ENCODE results near the gene SCN11A. TPM values are rescaled to one million over a fixed set of nuclear protein-coding genes. Genes with fewer than 3 reads are reported as not detected.

The SCN11A gene
- total RNA-seq, 1 experiment from 2014 or later = not detected

DNA sequence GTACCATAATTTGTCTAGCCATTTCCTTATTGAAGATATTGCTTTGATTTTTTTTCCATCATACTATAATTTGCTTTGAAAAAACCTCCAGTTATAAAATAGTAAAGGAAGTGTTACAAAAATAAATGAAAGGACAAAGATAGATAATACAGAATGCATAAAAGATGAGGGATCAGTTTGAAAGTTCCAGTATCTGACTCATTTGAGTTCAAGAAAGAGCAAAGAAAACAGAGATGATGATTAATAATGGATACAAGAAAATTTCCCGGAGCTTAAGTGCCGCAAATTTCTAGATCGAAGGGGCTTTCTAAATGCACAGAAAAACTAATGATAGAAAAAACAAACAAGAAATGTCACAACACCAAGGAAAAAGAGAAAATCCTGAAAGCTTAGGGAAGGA lies 4.4 kb upstream of the SCN11A start:
- Histone ChIP-seq H4K20me1 (ENCODE audit: insufficient read depth) (peaks cover 6% of the 10 kb centered on the region; the same call in 1 of the 2 replicates), H3K4me3 (no peak overlapping the region), H3K4me1 (replicated peaks; ENCODE audit: insufficient read depth) (peaks cover 7% of the 10 kb centered on the region), H3K27me3 (ENCODE audit: insufficient read depth, low read depth) (no peaks in the 10 kb centered on the region), H3K4me2 (no peak overlapping the region), H3K9me3 (ENCODE audit: insufficient read depth, low read depth) (no peaks in the 10 kb centered on the region), H3K27ac (no peak overlapping the region), H3K9me2 (ENCODE audit: insufficient read depth) (no peaks in the 10 kb centered on the region), H3K79me2 (ENCODE audit: low read depth) (peaks cover 32% of the 10 kb centered on the region), H3F3A (ENCODE audit: insufficient read depth, low read depth) (no peaks in the 10 kb centered on the region), H2AFZ (no peak overlapping the region), H3K36me3 (ENCODE audit: low read depth) (no peaks in the 10 kb centered on the region)
- no peak for DNase-seq
- BruUV-seq (replicated peaks) = no TSS peak
- intact Hi-C loops (cut with micrococcal nuclease; ENCODE audit: unreplicated experiment) = no loop called here
- TF ChIP-seq, protein P1, sequence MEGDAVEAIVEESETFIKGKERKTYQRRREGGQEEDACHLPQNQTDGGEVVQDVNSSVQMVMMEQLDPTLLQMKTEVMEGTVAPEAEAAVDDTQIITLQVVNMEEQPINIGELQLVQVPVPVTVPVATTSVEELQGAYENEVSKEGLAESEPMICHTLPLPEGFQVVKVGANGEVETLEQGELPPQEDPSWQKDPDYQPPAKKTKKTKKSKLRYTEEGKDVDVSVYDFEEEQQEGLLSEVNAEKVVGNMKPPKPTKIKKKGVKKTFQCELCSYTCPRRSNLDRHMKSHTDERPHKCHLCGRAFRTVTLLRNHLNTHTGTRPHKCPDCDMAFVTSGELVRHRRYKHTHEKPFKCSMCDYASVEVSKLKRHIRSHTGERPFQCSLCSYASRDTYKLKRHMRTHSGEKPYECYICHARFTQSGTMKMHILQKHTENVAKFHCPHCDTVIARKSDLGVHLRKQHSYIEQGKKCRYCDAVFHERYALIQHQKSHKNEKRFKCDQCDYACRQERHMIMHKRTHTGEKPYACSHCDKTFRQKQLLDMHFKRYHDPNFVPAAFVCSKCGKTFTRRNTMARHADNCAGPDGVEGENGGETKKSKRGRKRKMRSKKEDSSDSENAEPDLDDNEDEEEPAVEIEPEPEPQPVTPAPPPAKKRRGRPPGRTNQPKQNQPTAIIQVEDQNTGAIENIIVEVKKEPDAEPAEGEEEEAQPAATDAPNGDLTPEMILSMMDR (conservative IDR thresholded peaks at IDR 0.05) = no peak
- TF ChIP-seq EZH2 (IDR thresholded peaks at IDR 0.05; ENCODE audit: low read depth) = no peak
- POLR2A ChIA-PET (ENCODE audit: unreplicated experiment) = no interaction called here
- CTCF ChIA-PET = no interaction called here

DNA sequence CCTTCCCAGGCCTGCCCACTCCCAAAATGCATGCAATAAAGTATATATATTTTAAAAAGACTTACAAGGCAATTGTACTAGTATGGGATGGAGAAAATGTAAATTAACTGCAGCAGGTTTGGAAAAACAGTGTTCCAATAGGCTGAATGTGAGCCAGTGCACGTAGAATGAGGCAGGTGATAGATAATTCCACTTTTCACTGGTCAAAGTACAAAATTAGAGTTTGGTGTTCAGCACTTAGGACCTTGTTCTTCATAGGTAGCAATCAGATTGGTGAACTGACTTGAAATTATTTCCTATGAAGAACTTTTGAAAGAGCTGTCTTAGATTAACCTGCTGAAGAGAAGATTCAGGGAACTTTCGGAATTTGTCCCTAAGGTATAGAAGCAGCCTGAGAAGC lies 2.0 kb upstream of the SCN11A start:
- H3K36me3 ChIP-seq (ENCODE audit: low read depth) = no peaks in the 10 kb centered on the region
- TSS peak; percentile 31 for BruUV-seq (replicated peaks)
- DNase-seq = no peak
- H2AFZ ChIP-seq = no peak overlapping the region
- H3K4me1 ChIP-seq (replicated peaks; ENCODE audit: insufficient read depth) = peaks cover 7% of the 10 kb centered on the region
- H4K20me1 ChIP-seq (ENCODE audit: insufficient read depth) = 0 out of 2 replicates have a peak, but pooled peaks cover 3% of the 10 kb centered on the region
- POLR2A ChIA-PET (ENCODE audit: unreplicated experiment) = no interaction called here
- CTCF ChIA-PET = no interaction called here
- no peaks in the 10 kb centered on the region for H3K9me3 ChIP-seq (ENCODE audit: insufficient read depth, low read depth)
- no peaks in the 10 kb centered on the region for H3F3A ChIP-seq (ENCODE audit: insufficient read depth, low read depth)
- H3K4me2 ChIP-seq = no peak overlapping the region; the same call in 1 of the 2 replicates
- H3K27ac ChIP-seq = no peak overlapping the region
- TF ChIP-seq, protein P1 (conservative IDR thresholded peaks at IDR 0.05) = no peak
- TF ChIP-seq EZH2 (IDR thresholded peaks at IDR 0.05; ENCODE audit: low read depth) = no peak
- H3K27me3 ChIP-seq (ENCODE audit: insufficient read depth, low read depth) = no peaks in the 10 kb centered on the region
- no peaks in the 10 kb centered on the region for H3K9me2 ChIP-seq (ENCODE audit: insufficient read depth)
- H3K4me3 ChIP-seq = no peak overlapping the region
- intact Hi-C loops (cut with micrococcal nuclease; ENCODE audit: unreplicated experiment) = no loop called here
- peaks cover 32% of the 10 kb centered on the region for H3K79me2 ChIP-seq (ENCODE audit: low read depth)

DNA sequence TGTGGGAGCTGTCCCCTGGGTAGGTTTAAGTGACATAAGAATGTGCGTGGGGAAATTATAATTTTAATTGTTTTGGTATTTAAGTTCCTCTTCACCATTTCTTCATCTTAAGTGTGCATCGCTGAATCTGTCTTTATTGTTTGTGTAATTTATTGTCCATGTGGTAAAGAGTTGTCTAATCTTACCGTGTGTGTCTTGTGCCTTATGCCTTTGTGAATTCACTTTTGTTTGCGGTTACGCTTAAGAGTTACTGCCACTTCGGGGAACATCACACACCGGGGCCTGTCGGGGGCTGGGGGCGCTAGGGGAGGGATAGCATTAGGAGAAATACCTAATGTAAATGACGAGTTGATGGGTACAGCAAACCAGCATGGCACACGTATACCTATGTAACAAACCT lies 839 bp upstream of the SCN11A start:
- intact Hi-C loops (cut with micrococcal nuclease; ENCODE audit: unreplicated experiment) = no loop called here
- POLR2A ChIA-PET (ENCODE audit: unreplicated experiment) = no interaction called here
- Histone ChIP-seq H3K79me2 (ENCODE audit: low read depth) (peaks cover 32% of the 10 kb centered on the region), H3K27ac (no peak overlapping the region), H3K4me3 (peak overlapping the region; percentile 98), H3K9me3 (ENCODE audit: insufficient read depth, low read depth) (no peaks in the 10 kb centered on the region), H4K20me1 (ENCODE audit: insufficient read depth) (0 out of 2 replicates have a peak, but pooled peaks cover 3% of the 10 kb centered on the region), H3K27me3 (ENCODE audit: insufficient read depth, low read depth) (no peaks in the 10 kb centered on the region), H3K4me1 (replicated peaks; ENCODE audit: insufficient read depth) (peaks cover 7% of the 10 kb centered on the region), H3K9me2 (ENCODE audit: insufficient read depth) (no peaks in the 10 kb centered on the region), H3F3A (ENCODE audit: insufficient read depth, low read depth) (no peaks in the 10 kb centered on the region), H2AFZ (peak overlapping the region; percentile 99), H3K4me2 (peak overlapping the region; percentile 87), H3K36me3 (ENCODE audit: low read depth) (no peaks in the 10 kb centered on the region)
- CTCF ChIA-PET = no interaction called here
- no TSS peak for BruUV-seq (replicated peaks)
- no peak for TF ChIP-seq EZH2 (IDR thresholded peaks at IDR 0.05; ENCODE audit: low read depth)
- TF ChIP-seq, protein P1 (conservative IDR thresholded peaks at IDR 0.05) = no peak
- DNase-seq = no peak
